Uterus (tissue), 4 donors: ENCODE measurements around the gene DCAF5. TPM values are rescaled to one million over a fixed set of nuclear protein-coding genes. Genes with fewer than 3 reads are reported as not detected.
"Not testable (repeated sequence)": the region's sequence is repeated elsewhere in the genome, so short reads cannot be mapped to it uniquely, and the experiment has no call there.

ENCODE experiments used
- DNase-seq, 2 donors: peaks; one replicate each; pipeline ENCODE4 v3.0.0-alpha.2; 2019 to 2020
- H3K27ac ChIP-seq, 2 donors: fragments of 200-600 bp; sonication (generic); 1 replicate in 1 of 2; 2 replicates in 1 of 2; pipeline ENCODE4 v1.5.1; 2016 to 2018
- H3K27me3 ChIP-seq, 2 donors: fragments of 200-600 bp; sonication (generic); one replicate each; pipeline ENCODE4 v1.5.1; 2018 to 2019; ENCODE audit warnings: control low read depth in 1 of 2
- H3K36me3 ChIP-seq, 2 donors: fragments of 200-600 bp; sonication (generic); one replicate each; pipeline ENCODE4 v1.5.1; 2019; ENCODE audit warnings: control low read depth in 1 of 2
- H3K4me1 ChIP-seq, 2 donors: fragments of 200-600 bp; sonication (generic); one replicate each; pipeline ENCODE4 v1.5.1; 2018 to 2019; ENCODE audit warnings: control low read depth in 1 of 2
- H3K4me3 ChIP-seq, 2 donors: fragments of 200-600 bp; sonication (generic); 1 replicate in 1 of 2; 2 replicates in 1 of 2; pipeline ENCODE4 v1.5.1; 2018 to 2019; ENCODE audit warnings: mild to moderate bottlenecking in 1 of 2
- H3K9me3 ChIP-seq, 2 donors: fragments of 200-600 bp; sonication (generic); one replicate each; pipeline ENCODE4 v1.5.1; 2019; ENCODE audit warnings: control low read depth in 1 of 2
- CTCF ChIP-seq, 4 experiments: fragments of 200-600 bp in 2 of 4; fragments of 450-650 bp in 2 of 4; sonication (generic) in 2 of 4; IDR thresholded peaks; one replicate each; pipeline ENCODE4 v1.5.1; 2016 to 2019; ENCODE audit warnings: antibody characterized with exemption in 4 of 4, mild to moderate bottlenecking in 2 of 4, moderate library complexity in 1 of 4
- POLR2A ChIP-seq, 2 donors: fragments of 450-650 bp; IDR thresholded peaks; one replicate each; pipeline ENCODE4 v1.6.1; 2016; ENCODE audit warnings: antibody characterized with exemption in 2 of 2, mild to moderate bottlenecking in 1 of 2, moderate library complexity in 1 of 2
- intact Hi-C: fragments of 100-400 bp; cut with DNase I; formaldehyde crosslinking; loops from one replicate; pipeline ENCODE4 v1.15.1; 2023; ENCODE audit warnings: low total_unique reads
- total RNA-seq, 4 donors: library from RNA; depleted of rRNA in 3 of 4; stranded (reverse); fragments of >200 nt in 3 of 4; gene quantifications; one replicate each; pipeline versions ENCODE4 v1.1.0 to v1.2.4, GENCODE V29; 2014 to 2023
- donor health status: DM: yes; HTN: yes; CAD: no.

DCAF5 gene
- total RNA-seq, 4 donors from 2014 or later = 32.2 to 68.5 (median 60.0) TPM

GRCh38 chr14:69073429-69073828, 79.5 kb downstream of the DCAF5 start:
- Histone ChIP-seq H3K27me3 (no peaks in the 10 kb centered on the region), H3K36me3 (no peaks in the 10 kb centered on the region), H3K4me1 (no peaks in the 10 kb centered on the region), H3K27ac (no peak overlapping the region), H3K9me3 (no peaks in the 10 kb centered on the region), H3K4me3 (no peak overlapping the region)
- DNase-seq = no peak
- no peak for TF ChIP-seq POLR2A (IDR thresholded peaks at IDR 0.05)
- intact Hi-C loops = no loop called here

- Histone ChIP-seq H3K27ac (no peak overlapping the region), H3K4me1 (no peaks in the 10 kb centered on the region), H3K9me3 (no peaks in the 10 kb centered on the region), H3K27me3 (no peaks in the 10 kb centered on the region), H3K4me3 (no peak overlapping the region), H3K36me3 (no peaks in the 10 kb centered on the region)
- no peak for TF ChIP-seq CTCF (IDR thresholded peaks at IDR 0.05)
- TF ChIP-seq POLR2A (IDR thresholded peaks at IDR 0.05) = no peak
- intact Hi-C loops = no loop called here
- DNase-seq = no peak
Observed at GRCh38 chr14:69072584-69072983, 80.3 kb downstream of the DCAF5 start.

- H3K27me3 ChIP-seq = no peaks in the 10 kb centered on the region
- H3K4me1 ChIP-seq = no peaks in the 10 kb centered on the region
- no peak for TF ChIP-seq CTCF (IDR thresholded peaks at IDR 0.05)
- no peak for TF ChIP-seq POLR2A (IDR thresholded peaks at IDR 0.05)
- H3K9me3 ChIP-seq = no peaks in the 10 kb centered on the region
- no peaks in the 10 kb centered on the region for H3K36me3 ChIP-seq
- H3K4me3 ChIP-seq = no peak overlapping the region
- peak overlapping the region in 1 of 2 donors; percentile 9 for H3K27ac ChIP-seq
- intact Hi-C loops = no loop called here
- no peak for DNase-seq
Observed at GRCh38 chr14:69068744-69069421, 84.0 kb downstream of the DCAF5 start.

- no peak for DNase-seq
- no peaks in the 10 kb centered on the region for H3K27me3 ChIP-seq
Observed at GRCh38 chr14:69066396-69067171, 86.3 kb downstream of the DCAF5 start.

GRCh38 chr14:69065934-69066333, 87.0 kb downstream of the DCAF5 start:
- H3K4me1 ChIP-seq, H3K4me3 ChIP-seq, DNase-seq, H3K9me3 ChIP-seq, H3K36me3 ChIP-seq, H3K27ac ChIP-seq, intact Hi-C loops, H3K27me3 ChIP-seq: not testable (repeated sequence)

More at GRCh38 chr14:69066396-69067171, 86.3 kb downstream of the DCAF5 start:
- Histone ChIP-seq H3K9me3 (no peaks in the 10 kb centered on the region), H3K4me3 (no peak overlapping the region), H3K36me3 (no peaks in the 10 kb centered on the region), H3K27ac (no peak overlapping the region), H3K4me1 (no peaks in the 10 kb centered on the region)
- TF ChIP-seq POLR2A (IDR thresholded peaks at IDR 0.05) = no peak
- TF ChIP-seq CTCF (IDR thresholded peaks at IDR 0.05) = no peak
- intact Hi-C loops = no loop called here

GRCh38 chr14:69064596-69064995, 88.3 kb downstream of the DCAF5 start:
- Histone ChIP-seq H3K4me1 (no peaks in the 10 kb centered on the region), H3K27me3 (no peaks in the 10 kb centered on the region), H3K36me3 (no peaks in the 10 kb centered on the region), H3K27ac (no peak overlapping the region), H3K4me3 (no peak overlapping the region), H3K9me3 (no peaks in the 10 kb centered on the region)
- intact Hi-C loops = no loop called here
- no peak for DNase-seq
- TF ChIP-seq POLR2A (IDR thresholded peaks at IDR 0.05) (no peak), CTCF (IDR thresholded peaks at IDR 0.05) (no peak)
